HepG2 (cell line): ENCODE data around the gene ANO2. TPM values are rescaled to one million over a fixed set of nuclear protein-coding genes. Genes with fewer than 3 reads are reported as not detected.

Experiments used
- ATAC-seq: fragments of 200-7000 bp; cut with Tn5 transposase; 3 replicates; pipeline ENCODE4 v1.9.1; 2020; ENCODE audit warnings: mild to moderate bottlenecking, moderate library complexity
- BruUV-seq: library from RNA; stranded (reverse); fragments of 400-500 nt; replicated peaks from 2 replicates; lab custom pipeline; 2021; lab: Mats Ljungman, UMichigan
- CTCF ChIA-PET: fragments of 300-600 bp; formaldehyde crosslinking; extraction: SDS; loops from one replicate; lab custom pipeline; 2021; ENCODE audit warnings: low total read pairs, inconsistent platforms, low intra/inter-chr PET ratio; lab: Yijun Ruan, JAX
- POLR2A ChIA-PET: fragments of 350-600 bp; sonication (Branson Sonifier 250); formaldehyde crosslinking; loops from one replicate; lab custom pipeline; 2020; ENCODE audit warnings: antibody characterized with exemption, inconsistent platforms; lab: Yijun Ruan, JAX
- DNase-seq: peaks from one replicate; pipeline ENCODE4 v3.0.0-alpha.2; 2015; ENCODE audit warnings: low spot score
- FAIRE-seq: peaks from 3 replicates; lab custom pipeline; 2011; peaks lifted over from hg19 to GRCh38; lab: Jason Lieb, UNC
- H2AFZ ChIP-seq: one replicate; pipeline ENCODE4 v1.6.1; 2011; ENCODE audit warnings: low read length, inconsistent platforms
- H3K27ac ChIP-seq: fragments of 300-600 bp; 3 replicates; pipeline ENCODE4 v1.8.0; 2011; ENCODE audit warnings: mixed run types, mild to moderate bottlenecking, mixed read lengths, low read length, inconsistent platforms; ENCODE audit not compliant: insufficient read depth; ENCODE audit errors: extremely low read length
- H3K27me3 ChIP-seq, 2 experiments: fragments of 200-600 bp in 1 of 2; 2 replicates in 1 of 2; 3 replicates in 1 of 2; pipeline versions ENCODE4 v1.6.0 to v1.8.0; 2011; ENCODE audit warnings: low read length in 2 of 2, mild to moderate bottlenecking in 2 of 2, moderate library complexity in 2 of 2, inconsistent platforms in 1 of 2; ENCODE audit not compliant: insufficient read depth in 2 of 2, control insufficient read depth in 1 of 2
- H3K36me3 ChIP-seq, 2 experiments: fragments of 200-600 bp in 1 of 2; replicated peaks in 1 of 2; 2 replicates in 1 of 2; 3 replicates in 1 of 2; pipeline versions ENCODE4 v1.5.1 to v1.8.0; 2011; ENCODE audit warnings: low read length in 2 of 2, inconsistent platforms in 1 of 2; ENCODE audit not compliant: insufficient read depth in 2 of 2, control insufficient read depth in 1 of 2
- H3K4me1 ChIP-seq: 2 replicates; pipeline ENCODE4 v1.5.1; 2012; ENCODE audit warnings: low read length, inconsistent platforms; ENCODE audit not compliant: insufficient read depth
- H3K4me2 ChIP-seq: 2 replicates; pipeline ENCODE4 v1.6.0; 2011; ENCODE audit warnings: low read depth, low read length, inconsistent platforms
- H3K4me3 ChIP-seq, 3 experiments: fragments of 200-600 bp in 1 of 3; sonication (generic), shearing (Covaris generic) in 1 of 3; replicated peaks in 1 of 3; 2 replicates each; pipeline ENCODE4 v1.5.1; 2011 to 2016; ENCODE audit warnings: low read length in 3 of 3, inconsistent platforms in 2 of 3, low read depth in 2 of 3, mild to moderate bottlenecking in 2 of 3, control low read depth in 1 of 3, mixed read lengths in 1 of 3; ENCODE audit not compliant: insufficient read depth in 1 of 3
- H3K79me2 ChIP-seq: one replicate; pipeline ENCODE4 v1.6.1; 2011; ENCODE audit warnings: low read length, inconsistent platforms; ENCODE audit not compliant: insufficient read depth
- H3K9ac ChIP-seq: 2 replicates; pipeline ENCODE4 v1.6.0; 2011; ENCODE audit warnings: mild to moderate bottlenecking, low read depth, low read length, inconsistent platforms; ENCODE audit not compliant: insufficient read depth
- H3K9me3 ChIP-seq: 2 replicates; pipeline ENCODE4 v1.5.1; 2012; ENCODE audit warnings: mild to moderate bottlenecking, low read length
- H4K20me1 ChIP-seq: 2 replicates; pipeline ENCODE4 v1.6.0; 2011; ENCODE audit warnings: inconsistent platforms, mild to moderate bottlenecking, low read length, moderate library complexity; ENCODE audit not compliant: insufficient read depth
- ARID2 ChIP-seq: sonication (generic); formaldehyde crosslinking; IDR thresholded peaks from 2 replicates; pipeline ENCODE4 v1.8.1; 2022; ENCODE audit warnings: mild to moderate bottlenecking, missing genetic modification reagents, borderline replicate concordance
- FOSL1 ChIP-seq: sonication (generic); formaldehyde crosslinking; IDR thresholded peaks from 2 replicates; pipeline ENCODE4 v1.9.0; 2021; ENCODE audit warnings: missing genetic modification reagents, borderline replicate concordance
- GABPB1 ChIP-seq: IDR thresholded peaks from 2 replicates; pipeline ENCODE4 v1.6.1; 2016; ENCODE audit warnings: mild to moderate bottlenecking, missing genetic modification reagents, moderate library complexity, missing compliant biosample characterization
- HMGXB4 ChIP-seq, 2 experiments: sonication (generic) in 1 of 2; formaldehyde crosslinking in 1 of 2; IDR thresholded peaks; 2 replicates each; pipeline versions ENCODE4 v1.4.0 to v1.6.1; 2018 to 2020; ENCODE audit warnings: missing genetic modification reagents in 2 of 2, borderline replicate concordance in 1 of 2, low read depth in 1 of 2, mild to moderate bottlenecking in 1 of 2, missing biosample characterization in 1 of 2
- MBD4 ChIP-seq: IDR thresholded peaks from 2 replicates; pipeline ENCODE4 v1.6.1; 2012; ENCODE audit warnings: low read length, inconsistent platforms, borderline replicate concordance
- MEIS1 ChIP-seq: sonication (generic); formaldehyde crosslinking; IDR thresholded peaks from 2 replicates; pipeline ENCODE4 v1.9.0; 2021; ENCODE audit warnings: mild to moderate bottlenecking, missing genetic modification reagents, moderate library complexity, borderline replicate concordance
- POLR2AphosphoS2 ChIP-seq: IDR thresholded peaks from 2 replicates; pipeline ENCODE4 v1.6.1; 2011; ENCODE audit warnings: low read depth, low read length, improper control_type of control experiment
- ZBTB38 ChIP-seq: sonication (generic); formaldehyde crosslinking; IDR thresholded peaks from 2 replicates; pipeline ENCODE4 v1.5.1; 2020; ENCODE audit warnings: mild to moderate bottlenecking, missing genetic modification reagents
- ZNF460 ChIP-seq: sonication (generic); formaldehyde crosslinking; IDR thresholded peaks from 2 replicates; pipeline ENCODE4 v1.5.1; 2020; ENCODE audit warnings: missing genetic modification reagents, mild to moderate bottlenecking, borderline replicate concordance
- ZNF598 ChIP-seq: sonication (generic); formaldehyde crosslinking; IDR thresholded peaks from 2 replicates; pipeline ENCODE4 v1.5.1; 2020; ENCODE audit warnings: mild to moderate bottlenecking, missing genetic modification reagents, borderline replicate concordance
- ZNF629 ChIP-seq: sonication (generic); formaldehyde crosslinking; conservative IDR thresholded peaks from 2 replicates; pipeline ENCODE4 v1.5.0; 2020; ENCODE audit warnings: missing genetic modification reagents
- ZNF878 ChIP-seq: sonication (generic); formaldehyde crosslinking; IDR thresholded peaks from 2 replicates; pipeline ENCODE4 v1.8.1; 2023; ENCODE audit warnings: mild to moderate bottlenecking, missing genetic modification reagents, moderate library complexity
- WGBS: methylation state at CpG from one replicate; pipeline ENCODE4 v1.1.6; 2017; ENCODE audit warnings: low lambda C conversion rate; 5-methylcytosine and 5-hydroxymethylcytosine counted together
- in situ Hi-C: cut with HindIII; loops from 2 replicates; pipeline ENCODE4 v1.10.0; 2017; ENCODE audit warnings: low pct_unique_long_range_greater_than_20kb; ENCODE audit not compliant: extremely low pct_ligation_motif_present
- intact Hi-C: fragments of 100-400 bp; cut with micrococcal nuclease; formaldehyde crosslinking; loops from one replicate; pipeline ENCODE4 v1.10.0; 2022; ENCODE audit not compliant: unreplicated experiment
- polyA plus RNA-seq, 8 experiments: library from polyadenylated mRNA; depleted of rRNA in 3 of 8; stranded (reverse) in 7 of 8; unstranded in 1 of 8; fragments of >200 nt; fragmentation: Illumina TruSeq in 4 of 8; extraction: Trizol in 4 of 8; gene quantifications; 2 replicates each; pipeline versions ENCODE4 v1.2.1 to v1.2.3, GENCODE V29; 2011 to 2016; ENCODE audit warnings: low read depth in 4 of 8, missing spikeins in 1 of 8, mixed read lengths in 1 of 8; ENCODE audit not compliant: insufficient read depth in 1 of 8
- total RNA-seq, 5 experiments: library from RNA; depleted of rRNA; stranded (reverse); fragments of >200 nt; fragmentation: Illumina TruSeq; extraction: Trizol; gene quantifications; 2 replicates each; pipeline ENCODE4 v1.2.3, GENCODE V29; 2016; ENCODE audit warnings: low read depth in 1 of 5

Gene ANO2
- total and polyA plus RNA-seq, 2 of the 13 experiments (the other 11 are each of a cell fraction or from before 2014, with no cell fraction given) = 0.18 TPM; not detected in 1

GRCh38 chr12:5954661-5955060, 9.6 kb upstream of the ANO2 start:
- BruUV-seq = no TSS peak
- H4K20me1 ChIP-seq = no peaks in the 10 kb centered on the region
- no peak for TF ChIP-seq ZBTB38 (CRISPR knock-in tag)
- no peak for TF ChIP-seq ZNF598 (CRISPR knock-in tag)
- TF ChIP-seq FOSL1 (CRISPR knock-in tag) = no peak
- TF ChIP-seq HMGXB4 (CRISPR knock-in tag; IDR thresholded peaks at IDR 0.05; ENCODE audit: borderline replicate concordance in 1 of 2, low read depth in 1 of 2) = no peak
- TF ChIP-seq ARID2 (CRISPR knock-in tag) = no peak
- no peak for TF ChIP-seq MBD4
- no peak for TF ChIP-seq MEIS1
- TF ChIP-seq ZNF878 (CRISPR knock-in tag) = no peak
- no peak for TF ChIP-seq ZNF460 (CRISPR knock-in tag)
- no peak for TF ChIP-seq ZNF629 (CRISPR knock-in tag)
- TF ChIP-seq GABPB1 (CRISPR knock-in tag) = no peak
- TF ChIP-seq POLR2AphosphoS2 = no peak
- FAIRE-seq (no peak), DNase-seq (no peak), ATAC-seq (no peak)
- H3K27me3 ChIP-seq = no peaks in the 10 kb centered on the region
- H2AFZ ChIP-seq = no peak overlapping the region
- no peak overlapping the region for H3K4me3 ChIP-seq
- 2% methylated on average over 3 of the region's 3 CpGs for WGBS
- POLR2A ChIA-PET = no interaction called here
- in situ Hi-C loops (no loop called here), intact Hi-C loops (no loop called here)
- H3K27ac ChIP-seq = no peak overlapping the region
- H3K79me2 ChIP-seq = no peaks in the 10 kb centered on the region
- no peak overlapping the region for H3K9ac ChIP-seq
- H3K4me1 ChIP-seq = no peaks in the 10 kb centered on the region
- H3K4me2 ChIP-seq = no peak overlapping the region
- CTCF ChIA-PET = no interaction called here
- H3K9me3 ChIP-seq = no peaks in the 10 kb centered on the region
- H3K36me3 ChIP-seq = no peaks in the 10 kb centered on the region
